Hepatocyte (in vitro differentiated cells): ENCODE results near the gene NUCB2.

ENCODE experiments used
- CTCF ChIP-seq: fragments of 200-600 bp; sonication (generic); IDR thresholded peaks from 2 replicates; pipeline ENCODE4 v1.5.1; 2016; ENCODE audit warnings: antibody characterized with exemption, mild to moderate bottlenecking; ENCODE audit not compliant: poor library complexity
- EZH2 ChIP-seq: fragments of 200-600 bp; sonication (generic); IDR thresholded peaks from 2 replicates; pipeline ENCODE4 v1.6.1; 2016; ENCODE audit warnings: antibody characterized with exemption, mild to moderate bottlenecking, borderline replicate concordance
- EZH2phosphoT487 ChIP-seq: fragments of 200-600 bp; sonication (generic); IDR thresholded peaks from one replicate; pipeline ENCODE4 v1.6.1; 2018; ENCODE audit warnings: antibody characterized with exemption, mild to moderate bottlenecking, low read depth, moderate library complexity; ENCODE audit not compliant: unreplicated experiment, severe bottlenecking

- no peak for TF ChIP-seq CTCF
- no peak for TF ChIP-seq EZH2
- TF ChIP-seq EZH2phosphoT487 = no peak
Measured at GRCh38 chr11:17268902-17269301, 7.6 kb upstream of the NUCB2 start.
